Measurements from ENCODE around the gene PLIN5. TPM values are rescaled to one million over a fixed set of nuclear protein-coding genes. Genes with fewer than 3 reads are reported as not detected.

PLIN5 gene
- 1 to 10 TPM; 2.7 to 4.9 TPM for polyA plus RNA-seq

- no peak within 1 kb of the TSS for H3K27ac ChIP-seq (ENCODE audit: low read depth in 2 of 2, low read length in 1 of 2)
- no peaks in the 10 kb centered on the region for H3K36me3 ChIP-seq (ENCODE audit: control insufficient read depth in 2 of 2, insufficient read depth in 2 of 2, low read length in 1 of 2)
- H3K9me3 ChIP-seq (ENCODE audit: control insufficient read depth in 2 of 2, insufficient read depth in 1 of 2, low read depth in 1 of 2, low read length in 1 of 2) = no peaks in the 10 kb centered on the region
- no peaks in the 10 kb centered on the region for H3K27me3 ChIP-seq (ENCODE audit: control insufficient read depth in 1 of 2, insufficient read depth in 2 of 2, low read length in 2 of 2)
- WGBS, 2 donors = 10 to 15% methylated on average over 49 of the region's 49 CpGs
- H3K4me1 ChIP-seq (ENCODE audit: control insufficient read depth in 2 of 2, insufficient read depth in 2 of 2, low read length in 1 of 2) = peaks cover 2 to 6% of the 10 kb centered on the region in 2 donors
- peak within 1 kb of the TSS; percentile 0 to 29 for H3K4me3 ChIP-seq (ENCODE audit: low read depth in 1 of 2, low read length in 2 of 2)
These were observed at the start of gene PLIN5 for GRCh38 chr19:4534836-4535658. Gene PLIN5 (minus strand): TSS chr19:4535224. CDS start chr19:4534074, 1,150 bp downstream.

- H3K4me1 ChIP-seq (ENCODE audit: control insufficient read depth in 2 of 2, insufficient read depth in 2 of 2, low read length in 1 of 2) = peaks cover 3 to 5% of the 10 kb centered on the region in 2 donors
- H3K36me3 ChIP-seq (ENCODE audit: control insufficient read depth in 2 of 2, insufficient read depth in 2 of 2, low read length in 1 of 2) = no peaks in the 10 kb centered on the region
- no peak overlapping the region for H3K4me3 ChIP-seq (ENCODE audit: low read depth in 1 of 2, low read length in 2 of 2)
- no peak overlapping the region for H3K27ac ChIP-seq (ENCODE audit: low read depth in 2 of 2, low read length in 1 of 2)
- WGBS, 2 donors = 1 to 3% methylated on average over 43 to 49 of the region's 49 CpGs
- peaks cover 7 to 17% of the 10 kb centered on the region in 2 donors for H3K27me3 ChIP-seq (ENCODE audit: control insufficient read depth in 1 of 2, insufficient read depth in 2 of 2, low read length in 2 of 2)
- H3K9me3 ChIP-seq (ENCODE audit: control insufficient read depth in 2 of 2, insufficient read depth in 1 of 2, low read depth in 1 of 2, low read length in 1 of 2) = no peaks in the 10 kb centered on the region
These were observed 49.1 kb upstream of the PLIN5 start for GRCh38 chr19:4583961-4584669.

DNA sequence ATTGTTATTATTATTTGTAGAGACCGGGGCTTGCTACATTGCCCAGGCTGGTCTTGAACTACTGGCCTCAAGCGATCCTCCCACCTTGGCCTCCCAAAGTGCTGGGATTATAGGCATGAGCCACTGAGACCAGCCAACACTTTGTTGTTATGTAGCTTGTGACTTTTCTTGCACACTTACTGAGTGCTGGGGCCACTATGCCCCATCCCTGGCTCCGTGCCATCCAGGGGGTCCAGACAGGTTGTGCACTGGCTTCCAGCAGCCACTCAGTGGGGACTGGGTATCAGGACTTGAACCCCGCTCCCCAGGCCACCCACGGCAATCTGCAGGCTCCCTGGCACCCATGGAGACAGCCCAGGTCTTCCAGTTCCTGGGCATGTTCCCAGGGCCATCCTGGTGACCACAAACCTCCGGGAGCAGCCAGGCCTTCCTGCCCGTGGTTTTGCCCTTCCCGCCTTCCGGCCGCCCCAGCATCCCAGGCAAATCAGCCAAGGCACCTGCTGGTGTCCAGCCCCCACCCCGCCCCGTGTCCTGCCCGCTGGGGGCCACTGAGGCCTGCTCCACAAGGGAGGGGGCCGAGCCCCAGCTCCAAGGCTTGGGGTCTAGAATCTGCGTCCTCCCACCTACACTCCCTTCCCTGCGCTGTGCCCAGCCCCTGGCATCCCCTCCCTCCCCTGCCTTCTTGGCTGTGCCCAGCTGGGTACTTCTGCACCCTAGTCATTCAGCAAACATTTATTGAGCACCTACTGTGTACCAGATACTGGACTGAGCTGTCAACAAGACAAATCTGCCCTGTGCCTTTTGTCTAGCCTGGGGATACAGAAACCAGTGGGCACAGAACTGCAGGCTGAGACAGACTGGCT, 48.2 kb upstream of the PLIN5 start:
- Histone ChIP-seq H3K4me1 (ENCODE audit: control insufficient read depth in 2 of 2, insufficient read depth in 2 of 2, low read length in 1 of 2) (peaks cover 3 to 5% of the 10 kb centered on the region in 2 donors), H3K36me3 (ENCODE audit: control insufficient read depth in 2 of 2, insufficient read depth in 2 of 2, low read length in 1 of 2) (no peaks in the 10 kb centered on the region)
- 48 to 60% methylated on average over 16 of the region's 16 CpGs for WGBS, 2 donors

GRCh38 chr19:4581666-4582553, 46.9 kb upstream of the PLIN5 start:
- H3K4me1 ChIP-seq (ENCODE audit: control insufficient read depth in 2 of 2, insufficient read depth in 2 of 2, low read length in 1 of 2) = peaks cover 3 to 5% of the 10 kb centered on the region in 2 donors
- 11 to 15% methylated on average over 39 to 57 of the region's 57 CpGs for WGBS, 2 donors
- peak overlapping the region in 1 of 2 donors; percentile 39 for H3K4me3 ChIP-seq (ENCODE audit: low read depth in 1 of 2, low read length in 2 of 2)
- no peak overlapping the region for H3K27ac ChIP-seq (ENCODE audit: low read depth in 2 of 2, low read length in 1 of 2)
- no peaks in the 10 kb centered on the region for H3K36me3 ChIP-seq (ENCODE audit: control insufficient read depth in 2 of 2, insufficient read depth in 2 of 2, low read length in 1 of 2)
- no peaks in the 10 kb centered on the region for H3K9me3 ChIP-seq (ENCODE audit: control insufficient read depth in 2 of 2, insufficient read depth in 1 of 2, low read depth in 1 of 2, low read length in 1 of 2)
- peaks cover 7 to 17% of the 10 kb centered on the region in 2 donors for H3K27me3 ChIP-seq (ENCODE audit: control insufficient read depth in 1 of 2, insufficient read depth in 2 of 2, low read length in 2 of 2)

More for the DNA sequence above, 48.2 kb upstream of the PLIN5 start:
- Histone ChIP-seq H3K27ac (ENCODE audit: low read depth in 2 of 2, low read length in 1 of 2) (no peak overlapping the region), H3K4me3 (ENCODE audit: low read depth in 1 of 2, low read length in 2 of 2) (no peak overlapping the region), H3K9me3 (ENCODE audit: control insufficient read depth in 2 of 2, insufficient read depth in 1 of 2, low read depth in 1 of 2, low read length in 1 of 2) (no peaks in the 10 kb centered on the region), H3K27me3 (ENCODE audit: control insufficient read depth in 1 of 2, insufficient read depth in 2 of 2, low read length in 2 of 2) (peaks cover 7 to 17% of the 10 kb centered on the region in 2 donors)

DNA sequence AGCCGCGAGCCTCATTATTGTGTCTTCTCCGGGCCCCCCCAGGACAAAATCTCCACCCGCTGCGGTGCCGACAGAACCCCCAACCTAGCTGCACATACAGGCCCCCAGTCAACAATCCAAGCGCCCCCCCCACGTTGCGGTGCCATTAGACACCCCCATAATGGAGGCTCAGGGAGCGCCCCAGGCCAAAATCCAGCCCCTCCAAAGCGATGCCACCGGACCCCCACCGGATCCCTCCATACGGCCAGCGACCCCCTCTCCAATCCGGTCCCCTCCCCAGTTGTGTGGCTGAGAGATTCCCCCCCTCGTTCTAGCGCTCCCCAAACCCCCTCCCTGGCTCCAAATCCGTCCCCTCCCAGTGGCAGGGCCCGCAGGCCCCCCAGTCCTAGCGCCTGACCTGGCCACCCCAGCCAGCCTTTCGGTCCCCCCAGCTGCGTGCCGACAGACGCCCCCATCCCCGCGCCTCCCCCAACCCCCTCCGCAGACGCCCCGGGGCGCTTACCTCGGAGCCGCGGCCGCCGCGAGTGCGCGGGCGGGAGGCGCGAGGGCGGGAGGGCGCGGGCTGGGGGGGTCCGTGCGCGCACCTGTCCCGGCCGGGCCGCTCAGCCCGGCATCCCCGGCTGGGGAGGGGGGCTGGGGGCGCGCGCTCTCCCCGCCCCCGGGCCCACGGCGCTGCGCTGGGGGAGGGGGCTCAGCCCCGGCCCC, 46.1 kb upstream of the PLIN5 start:
- no peak overlapping the region for H3K27ac ChIP-seq (ENCODE audit: low read depth in 2 of 2, low read length in 1 of 2)
- peak overlapping the region; percentile 20 to 39 for H3K4me3 ChIP-seq (ENCODE audit: low read depth in 1 of 2, low read length in 2 of 2)
- 1 to 3% methylated on average over 40 to 62 of the region's 62 CpGs for WGBS, 2 donors
- peaks cover 3 to 5% of the 10 kb centered on the region in 2 donors for H3K4me1 ChIP-seq (ENCODE audit: control insufficient read depth in 2 of 2, insufficient read depth in 2 of 2, low read length in 1 of 2)
- H3K36me3 ChIP-seq (ENCODE audit: control insufficient read depth in 2 of 2, insufficient read depth in 2 of 2, low read length in 1 of 2) = no peaks in the 10 kb centered on the region
- peaks cover 7 to 17% of the 10 kb centered on the region in 2 donors for H3K27me3 ChIP-seq (ENCODE audit: control insufficient read depth in 1 of 2, insufficient read depth in 2 of 2, low read length in 2 of 2)
- no peaks in the 10 kb centered on the region for H3K9me3 ChIP-seq (ENCODE audit: control insufficient read depth in 2 of 2, insufficient read depth in 1 of 2, low read depth in 1 of 2, low read length in 1 of 2)

- H3K4me3 ChIP-seq (ENCODE audit: low read depth in 1 of 2, low read length in 2 of 2) = no peak overlapping the region
- 6 to 8% methylated on average over 42 to 50 of the region's 50 CpGs for WGBS, 2 donors
- peaks cover 3 to 5% of the 10 kb centered on the region in 2 donors for H3K4me1 ChIP-seq (ENCODE audit: control insufficient read depth in 2 of 2, insufficient read depth in 2 of 2, low read length in 1 of 2)
- peaks cover 7 to 17% of the 10 kb centered on the region in 2 donors for H3K27me3 ChIP-seq (ENCODE audit: control insufficient read depth in 1 of 2, insufficient read depth in 2 of 2, low read length in 2 of 2)
- no peaks in the 10 kb centered on the region for H3K36me3 ChIP-seq (ENCODE audit: control insufficient read depth in 2 of 2, insufficient read depth in 2 of 2, low read length in 1 of 2)
- H3K27ac ChIP-seq (ENCODE audit: low read depth in 2 of 2, low read length in 1 of 2) = no peak overlapping the region
- H3K9me3 ChIP-seq (ENCODE audit: control insufficient read depth in 2 of 2, insufficient read depth in 1 of 2, low read depth in 1 of 2, low read length in 1 of 2) = no peaks in the 10 kb centered on the region
These were observed 45.2 kb upstream of the PLIN5 start for GRCh38 chr19:4580021-4580901.

GRCh38 chr19:4579389-4579788, 44.4 kb upstream of the PLIN5 start:
- no peaks in the 10 kb centered on the region for H3K9me3 ChIP-seq (ENCODE audit: control insufficient read depth in 2 of 2, insufficient read depth in 1 of 2, low read depth in 1 of 2, low read length in 1 of 2)
- H3K4me3 ChIP-seq (ENCODE audit: low read depth in 1 of 2, low read length in 2 of 2) = no peak overlapping the region
- H3K4me1 ChIP-seq (ENCODE audit: control insufficient read depth in 2 of 2, insufficient read depth in 2 of 2, low read length in 1 of 2) = peaks cover 2 to 5% of the 10 kb centered on the region in 2 donors
- no peaks in the 10 kb centered on the region for H3K36me3 ChIP-seq (ENCODE audit: control insufficient read depth in 2 of 2, insufficient read depth in 2 of 2, low read length in 1 of 2)
- H3K27ac ChIP-seq (ENCODE audit: low read depth in 2 of 2, low read length in 1 of 2) = no peak overlapping the region
- WGBS, 2 donors = 71 to 76% methylated on average over 8 of the region's 8 CpGs
- peaks cover 7 to 12% of the 10 kb centered on the region in 2 donors for H3K27me3 ChIP-seq (ENCODE audit: control insufficient read depth in 1 of 2, insufficient read depth in 2 of 2, low read length in 2 of 2)
